ENCODE data around the gene MOB3A. TPM values are rescaled to one million over a fixed set of nuclear protein-coding genes. Genes with fewer than 3 reads are reported as not detected.

Gene MOB3A
- total and polyA plus RNA-seq, 9 of the 15 experiments (the other 6 are each of a cell fraction or from before 2014, with no cell fraction given) = 1.1 to 24.1 (median 6.0) TPM

GRCh38 chr19:2059422-2060201 is 36.5 kb downstream of the MOB3A start:
- Histone ChIP-seq H4K20me1 (replicated peaks; ENCODE audit: control insufficient read depth, insufficient read depth, low read length) (no peaks in the 10 kb centered on the region), H3K27ac (ENCODE audit: extremely low read depth, low read depth, low read length) (peak overlapping the region; percentile 100), H3K9me3 (replicated peaks; ENCODE audit: control insufficient read depth, insufficient read depth, low read depth, low read length) (no peaks in the 10 kb centered on the region), H3K36me3 (ENCODE audit: control insufficient read depth, insufficient read depth, low read length) (no peaks in the 10 kb centered on the region), H3K27me3 (ENCODE audit: control insufficient read depth in 2 of 2, insufficient read depth in 2 of 2, low read length in 2 of 2) (no peaks in the 10 kb centered on the region), H3K4me1 (replicated peaks in 1 of 2; ENCODE audit: control insufficient read depth in 2 of 2, insufficient read depth in 2 of 2, low read length in 2 of 2) (peaks cover 54 to 88% of the 10 kb centered on the region in 2 experiments), H3K4me2 (ENCODE audit: insufficient read depth, low read length) (peak overlapping the region; percentile 95), H3K9me1 (ENCODE audit: control insufficient read depth, insufficient read depth, low read length) (no peaks in the 10 kb centered on the region), H3K4me3 (peak overlapping the region; percentile 76), H2AFZ (ENCODE audit: low read depth, low read length) (peak overlapping the region; percentile 86), H3K79me2 (ENCODE audit: control insufficient read depth, insufficient read depth, low read length) (peaks cover 13% of the 10 kb centered on the region), H3K9ac (ENCODE audit: insufficient read depth in 1 of 2, low read depth in 2 of 2, low read length in 2 of 2) (peak overlapping the region; percentile 97 to 98)
- DNase-seq (ENCODE audit: extremely low read depth in 1 of 4, low spot score in 3 of 4) (peak in 2 of 4 experiments; percentile 65 to 89), FAIRE-seq (peak; percentile 91), ATAC-seq (peak; percentile 73)
- TSS peak; percentile 36 for BruUV-seq (replicated peaks)
- 3% methylated on average over 24 of the region's 24 CpGs for WGBS (ENCODE audit: insufficient coverage, low coverage, missing lambda C conversion rate)
- in situ Hi-C loops (cut with MboI) (no loop called here), intact Hi-C loops (cut with micrococcal nuclease) (loop anchor here (5.0 kb wide), 1 partner anchor 132 kb away; no protein-coding TSS in a partner anchor)
- ChIA-PET POLR2A (interaction anchor here (0.6 to 6.8 kb wide), 15 partner anchors 8 to 204 kb away, joined by 3 to 72 read pairs (median 4); partner anchors contain the start of gene MKNK2), CTCF (ENCODE audit: low intra/inter-chr PET ratio) (no interaction called here)
- no peak for TF ChIP-seq SMAD2 (IDR thresholded peaks at IDR 0.05; ENCODE audit: low read depth, low read length)
- TF ChIP-seq ZNF764 (CRISPR knock-in tag; IDR thresholded peaks at IDR 0.05; ENCODE audit: low read depth) = 0 out of 2 replicates have a peak, but pooled peaks have one; percentile 45
- no peak for TF ChIP-seq ARID2 (IDR thresholded peaks at IDR 0.05)
- no peak for TF ChIP-seq CHD7 (IDR thresholded peaks at IDR 0.05; ENCODE audit: low read depth, low read length)
- peak; percentile 59 for TF ChIP-seq RB1 (IDR thresholded peaks at IDR 0.05; ENCODE audit: low read depth)
- TF ChIP-seq USF2 (CRISPR knock-in tag; IDR thresholded peaks at IDR 0.05) = no peak; the same call in 1 of the 2 replicates
- no peak for TF ChIP-seq ZNF184 (CRISPR knock-in tag; IDR thresholded peaks at IDR 0.05)
- TF ChIP-seq SMAD3 (CRISPR knock-in tag; conservative IDR thresholded peaks at IDR 0.05) = peak; percentile 84
- peak; percentile 100 for TF ChIP-seq EP400 (IDR thresholded peaks at IDR 0.05)

Measured in K562 (cell line).